Glutamatergic neuron (in vitro differentiated cells): Measurements from ENCODE around the gene TIMM10. TPM values are rescaled to one million over a fixed set of nuclear protein-coding genes. Genes with fewer than 3 reads are reported as not detected.

ENCODE experiments used
- DNase-seq: peaks from one replicate; pipeline ENCODE4 v3.0.0; 2022
- H3K27ac Mint-ChIP-seq: one replicate; pipeline ENCODE4 v1.8.0; 2020; ENCODE audit warnings: mild to moderate bottlenecking, mixed read lengths, inconsistent platforms; ENCODE audit not compliant: unreplicated experiment
- H3K27me3 Mint-ChIP-seq: one replicate; pipeline ENCODE4 v1.8.0; 2020; ENCODE audit warnings: mild to moderate bottlenecking, moderate library complexity, mixed read lengths, inconsistent platforms; ENCODE audit not compliant: unreplicated experiment
- H3K36me3 Mint-ChIP-seq: one replicate; pipeline ENCODE4 v1.8.0; 2020; ENCODE audit warnings: mild to moderate bottlenecking, mixed read lengths, inconsistent platforms; ENCODE audit not compliant: unreplicated experiment
- H3K4me1 Mint-ChIP-seq: one replicate; pipeline ENCODE4 v1.8.0; 2020; ENCODE audit warnings: mild to moderate bottlenecking, low read depth, mixed read lengths, inconsistent platforms; ENCODE audit not compliant: unreplicated experiment
- H3K4me3 Mint-ChIP-seq: one replicate; pipeline ENCODE4 v1.8.0; 2020; ENCODE audit warnings: mild to moderate bottlenecking, mixed read lengths, inconsistent platforms; ENCODE audit not compliant: unreplicated experiment
- H3K9me3 Mint-ChIP-seq: one replicate; pipeline ENCODE4 v1.8.0; 2020; ENCODE audit warnings: mild to moderate bottlenecking, moderate library complexity, mixed read lengths, inconsistent platforms; ENCODE audit not compliant: unreplicated experiment
- total RNA-seq: library from RNA; stranded (reverse); fragmentation: NEBNext Ultra II Directional; extraction: Animal tissue kit (Norgen Biotek cat#: 25700); gene quantifications from one replicate; pipeline ENCODE4 v1.2.1, GENCODE V29; 2021; ENCODE audit not compliant: unreplicated experiment
- TF ChIP-seq, protein P1 (sequence below): fragments of 200-600 bp; sonication (generic); IDR thresholded peaks from one replicate; pipeline ENCODE4 v1.5.0; 2021; ENCODE audit not compliant: partially characterized antibody, unreplicated experiment

Gene TIMM10
- total RNA-seq, 1 donor from 2014 or later: 51.2 TPM

- peaks cover 6% of the 10 kb centered on the region for H3K9me3 Mint-ChIP-seq
- H3K36me3 Mint-ChIP-seq: no peaks in the 10 kb centered on the region
- H3K4me3 Mint-ChIP-seq: peak within 1 kb of the TSS; percentile 97
- DNase-seq: peak; percentile 92
- peaks cover 4% of the 10 kb centered on the region for H3K27me3 Mint-ChIP-seq
- H3K27ac Mint-ChIP-seq: peak within 1 kb of the TSS; percentile 99
- H3K4me1 Mint-ChIP-seq: peaks cover 21% of the 10 kb centered on the region
- TF ChIP-seq, protein P1, sequence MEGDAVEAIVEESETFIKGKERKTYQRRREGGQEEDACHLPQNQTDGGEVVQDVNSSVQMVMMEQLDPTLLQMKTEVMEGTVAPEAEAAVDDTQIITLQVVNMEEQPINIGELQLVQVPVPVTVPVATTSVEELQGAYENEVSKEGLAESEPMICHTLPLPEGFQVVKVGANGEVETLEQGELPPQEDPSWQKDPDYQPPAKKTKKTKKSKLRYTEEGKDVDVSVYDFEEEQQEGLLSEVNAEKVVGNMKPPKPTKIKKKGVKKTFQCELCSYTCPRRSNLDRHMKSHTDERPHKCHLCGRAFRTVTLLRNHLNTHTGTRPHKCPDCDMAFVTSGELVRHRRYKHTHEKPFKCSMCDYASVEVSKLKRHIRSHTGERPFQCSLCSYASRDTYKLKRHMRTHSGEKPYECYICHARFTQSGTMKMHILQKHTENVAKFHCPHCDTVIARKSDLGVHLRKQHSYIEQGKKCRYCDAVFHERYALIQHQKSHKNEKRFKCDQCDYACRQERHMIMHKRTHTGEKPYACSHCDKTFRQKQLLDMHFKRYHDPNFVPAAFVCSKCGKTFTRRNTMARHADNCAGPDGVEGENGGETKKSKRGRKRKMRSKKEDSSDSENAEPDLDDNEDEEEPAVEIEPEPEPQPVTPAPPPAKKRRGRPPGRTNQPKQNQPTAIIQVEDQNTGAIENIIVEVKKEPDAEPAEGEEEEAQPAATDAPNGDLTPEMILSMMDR: peak; percentile 96
Measured at GRCh38 chr11:57567515-57568329, 37.2 kb upstream of the TIMM10 start, which contains the start of gene UBE2L6. Gene UBE2L6 (minus strand): TSS chr11:57567672. CDS start chr11:57567611, 61 bp downstream.

GRCh38 chr11:57566905-57567514 lies 36.5 kb upstream of the TIMM10 start:
- TF ChIP-seq, protein P1: no peak
- DNase-seq: no peak
- no peaks in the 10 kb centered on the region for H3K36me3 Mint-ChIP-seq
- H3K27me3 Mint-ChIP-seq: peaks cover 4% of the 10 kb centered on the region
- H3K9me3 Mint-ChIP-seq: peaks cover 6% of the 10 kb centered on the region
- H3K4me1 Mint-ChIP-seq: peaks cover 22% of the 10 kb centered on the region
- H3K4me3 Mint-ChIP-seq: peak overlapping the region; percentile 89
- H3K27ac Mint-ChIP-seq: peak overlapping the region; percentile 76

- H3K9me3 Mint-ChIP-seq: peaks cover 6% of the 10 kb centered on the region
- H3K4me3 Mint-ChIP-seq: peak overlapping the region; percentile 89
- H3K27me3 Mint-ChIP-seq: peaks cover 4% of the 10 kb centered on the region
- H3K4me1 Mint-ChIP-seq: peaks cover 28% of the 10 kb centered on the region
- H3K27ac Mint-ChIP-seq: peak overlapping the region; percentile 73
- peaks cover 2% of the 10 kb centered on the region for H3K36me3 Mint-ChIP-seq
- no peak for DNase-seq
- TF ChIP-seq, protein P1: no peak
Measured at GRCh38 chr11:57566005-57566904, 35.7 kb upstream of the TIMM10 start.

GRCh38 chr11:57562596-57562995 lies 32.0 kb upstream of the TIMM10 start:
- TF ChIP-seq, protein P1: no peak
- Mint-ChIP-seq H3K9me3 (peaks cover 2% of the 10 kb centered on the region), H3K36me3 (peaks cover 10% of the 10 kb centered on the region), H3K27ac (peak overlapping the region; percentile 4), H3K4me3 (peak overlapping the region; percentile 22), H3K27me3 (peaks cover 2% of the 10 kb centered on the region), H3K4me1 (peaks cover 20% of the 10 kb centered on the region)
- DNase-seq: no peak
